ENCODE measurements around the gene CPVL. TPM values are rescaled to one million over a fixed set of nuclear protein-coding genes. Genes with fewer than 3 reads are reported as not detected.

The CPVL gene
- total and polyA plus RNA-seq, 2 of the 8 experiments (the other 6 are each of a cell fraction or from before 2014, with no cell fraction given), result 40.0 to 55.0 TPM

GRCh38 chr7:29071203-29071874 is 75.0 kb downstream of the CPVL start:
- H3K27me3 ChIP-seq (replicated peaks in 1 of 4; ENCODE audit: control insufficient read depth in 3 of 4, extremely low read depth in 1 of 4, insufficient read depth in 3 of 4, low read length in 3 of 4), result no peaks in the 10 kb centered on the region
- H3K4me2 ChIP-seq (ENCODE audit: insufficient read depth in 1 of 2, low read depth in 2 of 2, low read length in 2 of 2), result no peak overlapping the region
- no peak overlapping the region for H4K91ac ChIP-seq (replicated peaks; ENCODE audit: insufficient read length, low read length)
- no peaks in the 10 kb centered on the region for H3K9me3 ChIP-seq (ENCODE audit: insufficient read depth in 2 of 2, low read depth in 1 of 2, low read length in 1 of 2)
- no peak overlapping the region for H3K14ac ChIP-seq (ENCODE audit: insufficient read length)
- no peak overlapping the region for H3K4ac ChIP-seq (replicated peaks; ENCODE audit: insufficient read length, low read depth, low read length)
- no peak overlapping the region for H2BK5ac ChIP-seq (ENCODE audit: low read depth, low read length)
- H3K27ac ChIP-seq (ENCODE audit: low read depth, low read length), result no peak overlapping the region
- no peak overlapping the region for H2BK15ac ChIP-seq (ENCODE audit: low read length)
- H3K79me2 ChIP-seq (ENCODE audit: control insufficient read depth in 1 of 2, insufficient read depth in 2 of 2, low read length in 2 of 2), result no peaks in the 10 kb centered on the region
- H4K8ac ChIP-seq (ENCODE audit: extremely low read depth, insufficient read depth, low read length), result no peak overlapping the region
- no peak for TF ChIP-seq HDAC6 (IDR thresholded peaks at IDR 0.05; ENCODE audit: low read depth, low read length)
- TF ChIP-seq FOSL1 (IDR thresholded peaks at IDR 0.05; ENCODE audit: insufficient read depth, low read depth, low read length), result no peak
- TF ChIP-seq NRF1 (IDR thresholded peaks at IDR 0.05; ENCODE audit: low read depth, low read length), result no peak
- no peak overlapping the region for H3K18ac ChIP-seq (ENCODE audit: extremely low read depth, low read length)
- no peak overlapping the region for H2BK12ac ChIP-seq (ENCODE audit: low read depth, low read length)
- H3K36me3 ChIP-seq (ENCODE audit: control insufficient read depth in 2 of 4, insufficient read depth in 4 of 4, low read length in 3 of 4), result no peaks in the 10 kb centered on the region; a peak in 1 of 8 replicates
- H3K9ac ChIP-seq (replicated peaks in 1 of 4; ENCODE audit: extremely low read depth in 1 of 4, low read depth in 3 of 4, low read length in 3 of 4), result no peak overlapping the region
- no peaks in the 10 kb centered on the region for H3K79me1 ChIP-seq (ENCODE audit: low read depth, low read length)
- DNase-seq (ENCODE audit: low read depth in 1 of 2, low spot score in 2 of 2) (no peak), FAIRE-seq (no peak)
- ChIA-PET CTCF (ENCODE audit: partially characterized antibody) (no interaction called here), POLR2A (ENCODE audit: partially characterized antibody) (no interaction called here)
- no peak overlapping the region for H4K5ac ChIP-seq (ENCODE audit: insufficient read length, low read depth, low read length)
- no peaks in the 10 kb centered on the region for H4K20me1 ChIP-seq (replicated peaks in 1 of 2; ENCODE audit: control insufficient read depth in 1 of 2, insufficient read depth in 2 of 2, low read length in 2 of 2)
- H3K23me2 ChIP-seq (ENCODE audit: low read depth, low read length), result no peaks in the 10 kb centered on the region; the same call in 1 of the 2 replicates
- H3K4me3 ChIP-seq (ENCODE audit: extremely low read depth in 1 of 4, insufficient read depth in 2 of 4, low read depth in 3 of 4, low read length in 4 of 4), result no peak overlapping the region
- H3K23ac ChIP-seq (ENCODE audit: insufficient read length), result no peak overlapping the region
- no peak overlapping the region for H2AK5ac ChIP-seq (ENCODE audit: low read depth, low read length)
- no peak overlapping the region for H3K56ac ChIP-seq (replicated peaks; ENCODE audit: insufficient read length, low read depth, low read length)
- no peak overlapping the region for H2BK120ac ChIP-seq (replicated peaks; ENCODE audit: low read depth, low read length)
- 0 out of 7 replicates have a peak, but pooled peaks cover 0 to 5% (median 0%) of the 10 kb centered on the region in 4 experiments for H3K4me1 ChIP-seq (replicated peaks in 1 of 4; ENCODE audit: control insufficient read depth in 3 of 4, insufficient read depth in 4 of 4, low read length in 3 of 4)
- no peak overlapping the region for H2BK20ac ChIP-seq (ENCODE audit: low read length)
- H2AFZ ChIP-seq (ENCODE audit: low read length), result no peak overlapping the region
- 86% methylated on average over 5 of the region's 5 CpGs; no CpG with 5 or more reads in 1 of the 2 experiments for WGBS, 2 experiments (ENCODE audit: extremely low coverage in 1 of 2, insufficient coverage in 1 of 2, insufficient read length in 1 of 2, insufficient replicate concordance in 2 of 2, low coverage in 1 of 2, low lambda C conversion rate in 2 of 2, missing lambda C conversion rate in 1 of 2)

All from H1 (cell line).